ENCODE measurements around the gene SMARCD2. TPM values are rescaled to one million over a fixed set of nuclear protein-coding genes. Genes with fewer than 3 reads are reported as not detected.
"Not testable (repeated sequence)": the region's sequence is repeated elsewhere in the genome, so short reads cannot be mapped to it uniquely, and the experiment has no call there.

SMARCD2 gene
- total RNA-seq, 1 donor from 2014 or later: 21.0 TPM

DNA sequence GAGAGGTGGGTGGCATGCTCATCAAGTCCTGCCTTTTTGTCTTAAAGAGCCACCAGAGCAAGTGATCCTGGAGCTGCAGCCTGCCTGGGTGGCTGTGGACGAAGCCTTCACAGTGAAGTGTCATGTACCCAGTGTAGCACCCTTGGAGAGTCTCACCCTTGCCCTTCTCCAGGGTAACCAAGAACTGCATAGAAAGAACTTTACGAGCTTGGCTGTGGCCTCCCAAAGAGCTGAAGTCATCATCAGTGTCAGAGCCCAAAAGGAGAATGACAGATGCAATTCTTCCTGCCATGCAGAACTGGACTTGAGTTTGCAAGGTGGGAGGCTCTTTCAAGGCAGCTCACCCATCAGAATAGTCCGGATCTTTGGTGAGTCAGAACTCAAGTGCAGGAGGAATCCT, 16.8 kb upstream of the SMARCD2 start:
- intact Hi-C loops (cut with micrococcal nuclease): no loop called here
- DNase-seq: no peak

DNA sequence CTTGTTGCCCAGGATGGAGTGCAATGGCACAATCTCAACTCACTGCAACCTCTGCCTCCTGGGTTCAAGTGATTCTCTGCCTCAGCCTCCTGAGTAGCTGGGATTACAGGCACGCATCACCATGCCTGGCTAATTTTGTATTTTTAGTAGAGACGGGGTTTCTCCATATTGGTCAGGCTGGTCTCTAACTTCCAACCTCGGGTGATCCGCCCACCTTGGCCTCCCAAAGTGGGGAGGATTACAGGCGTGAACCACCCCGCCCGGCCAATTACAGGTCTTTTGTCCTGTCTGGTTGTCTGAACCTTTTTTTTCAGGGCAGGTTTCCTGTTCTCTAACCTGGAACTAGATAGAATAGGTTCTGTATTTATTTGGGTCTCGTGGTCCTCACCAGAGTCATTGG, 13.9 kb upstream of the SMARCD2 start:
- H3K4me3 ChIP-seq; H3K9me3 ChIP-seq (replicated peaks); H3K36me3 ChIP-seq; intact Hi-C loops (cut with micrococcal nuclease); DNase-seq; H3K4me1 ChIP-seq; H3K27me3 ChIP-seq (ENCODE audit: low read depth); H3K27ac ChIP-seq (replicated peaks): not testable (repeated sequence)

More for the DNA sequence above, 16.8 kb upstream of the SMARCD2 start:
- Histone ChIP-seq H3K4me3 (no peak overlapping the region), H3K27ac (replicated peaks) (no peak overlapping the region), H3K4me1 (no peaks in the 10 kb centered on the region), H3K27me3 (ENCODE audit: low read depth) (no peaks in the 10 kb centered on the region), H3K9me3 (replicated peaks) (no peaks in the 10 kb centered on the region), H3K36me3 (no peaks in the 10 kb centered on the region)
- TF ChIP-seq, protein P1, sequence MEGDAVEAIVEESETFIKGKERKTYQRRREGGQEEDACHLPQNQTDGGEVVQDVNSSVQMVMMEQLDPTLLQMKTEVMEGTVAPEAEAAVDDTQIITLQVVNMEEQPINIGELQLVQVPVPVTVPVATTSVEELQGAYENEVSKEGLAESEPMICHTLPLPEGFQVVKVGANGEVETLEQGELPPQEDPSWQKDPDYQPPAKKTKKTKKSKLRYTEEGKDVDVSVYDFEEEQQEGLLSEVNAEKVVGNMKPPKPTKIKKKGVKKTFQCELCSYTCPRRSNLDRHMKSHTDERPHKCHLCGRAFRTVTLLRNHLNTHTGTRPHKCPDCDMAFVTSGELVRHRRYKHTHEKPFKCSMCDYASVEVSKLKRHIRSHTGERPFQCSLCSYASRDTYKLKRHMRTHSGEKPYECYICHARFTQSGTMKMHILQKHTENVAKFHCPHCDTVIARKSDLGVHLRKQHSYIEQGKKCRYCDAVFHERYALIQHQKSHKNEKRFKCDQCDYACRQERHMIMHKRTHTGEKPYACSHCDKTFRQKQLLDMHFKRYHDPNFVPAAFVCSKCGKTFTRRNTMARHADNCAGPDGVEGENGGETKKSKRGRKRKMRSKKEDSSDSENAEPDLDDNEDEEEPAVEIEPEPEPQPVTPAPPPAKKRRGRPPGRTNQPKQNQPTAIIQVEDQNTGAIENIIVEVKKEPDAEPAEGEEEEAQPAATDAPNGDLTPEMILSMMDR (IDR thresholded peaks at IDR 0.05; ENCODE audit: borderline replicate concordance): no peak

DNA sequence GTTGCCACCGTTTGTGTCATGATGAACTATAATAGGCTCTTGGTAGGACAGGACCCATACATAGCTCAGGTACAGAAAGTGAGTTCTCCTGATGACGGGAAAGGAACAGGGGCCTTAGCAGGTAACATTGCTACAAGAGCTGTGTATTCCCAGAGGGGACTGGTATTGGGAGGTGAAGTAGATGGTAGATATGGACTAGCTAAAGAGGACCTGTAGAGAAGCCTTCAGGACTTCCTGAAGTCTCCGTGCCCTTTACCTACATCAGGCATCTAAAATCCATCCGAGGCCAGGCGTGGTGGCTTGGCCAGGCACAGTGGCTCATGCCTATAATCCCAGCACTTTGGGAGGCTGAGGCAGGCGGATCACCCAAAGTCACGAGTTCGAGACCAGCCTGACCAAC, 12.7 kb upstream of the SMARCD2 start:
- Histone ChIP-seq H3K27me3 (ENCODE audit: low read depth) (no peaks in the 10 kb centered on the region), H3K27ac (replicated peaks) (no peak overlapping the region), H3K4me1 (no peaks in the 10 kb centered on the region), H3K4me3 (no peak overlapping the region), H3K9me3 (replicated peaks) (no peaks in the 10 kb centered on the region), H3K36me3 (no peaks in the 10 kb centered on the region)
- intact Hi-C loops (cut with micrococcal nuclease): no loop called here
- TF ChIP-seq, protein P1 (IDR thresholded peaks at IDR 0.05; ENCODE audit: borderline replicate concordance): no peak
- DNase-seq: no peak

DNA sequence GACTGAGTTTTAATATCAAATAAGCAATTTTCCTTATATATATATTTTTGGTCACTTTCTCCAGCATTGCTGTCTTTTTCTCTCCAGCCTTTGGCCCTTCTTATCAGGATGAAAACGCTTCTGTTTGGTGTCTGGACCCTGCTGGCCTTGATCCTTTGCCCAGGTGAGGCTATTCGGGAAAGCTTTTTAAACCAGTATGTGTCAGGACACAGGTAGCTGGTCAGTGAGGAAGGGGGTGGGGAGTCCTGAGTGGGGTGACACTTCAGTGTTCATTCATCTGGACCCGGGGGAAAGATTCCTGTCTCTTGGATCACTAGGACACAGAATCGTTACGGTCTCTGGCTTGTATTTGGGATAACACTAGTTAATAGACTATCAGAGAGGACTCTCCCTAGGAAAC, 12.2 kb upstream of the SMARCD2 start:
- TF ChIP-seq, protein P1 (IDR thresholded peaks at IDR 0.05; ENCODE audit: borderline replicate concordance): no peak
- Histone ChIP-seq H3K4me3 (no peak overlapping the region), H3K4me1 (no peaks in the 10 kb centered on the region), H3K27ac (replicated peaks) (no peak overlapping the region), H3K36me3 (no peaks in the 10 kb centered on the region), H3K27me3 (ENCODE audit: low read depth) (no peaks in the 10 kb centered on the region), H3K9me3 (replicated peaks) (no peaks in the 10 kb centered on the region)
- no peak for DNase-seq
- intact Hi-C loops (cut with micrococcal nuclease): no loop called here

DNA sequence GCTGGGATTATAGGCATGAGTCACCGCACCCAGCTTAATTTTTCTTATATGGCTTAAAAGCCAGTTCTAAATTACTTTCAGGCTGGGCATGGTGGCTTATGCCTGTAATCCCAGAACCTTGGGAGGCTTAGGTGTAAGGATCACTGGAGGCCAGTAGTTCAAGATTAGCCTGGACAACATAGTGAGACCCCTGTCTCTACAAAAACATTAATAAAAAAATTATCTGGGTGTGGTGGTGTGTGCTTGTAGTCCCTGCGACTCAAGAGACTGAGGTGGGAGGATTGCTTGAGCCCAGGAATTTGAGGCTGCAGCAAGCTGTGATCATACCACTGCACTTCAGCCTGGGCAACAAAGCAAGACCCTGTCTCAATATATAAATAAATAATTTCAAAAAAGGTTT, 10.8 kb upstream of the SMARCD2 start:
- TF ChIP-seq, protein P1 (IDR thresholded peaks at IDR 0.05; ENCODE audit: borderline replicate concordance): no peak
- intact Hi-C loops (cut with micrococcal nuclease): no loop called here
- H3K4me3 ChIP-seq: no peak overlapping the region
- no peaks in the 10 kb centered on the region for H3K36me3 ChIP-seq
- H3K27me3 ChIP-seq (ENCODE audit: low read depth): no peaks in the 10 kb centered on the region
- H3K9me3 ChIP-seq (replicated peaks): no peaks in the 10 kb centered on the region
- H3K27ac ChIP-seq (replicated peaks): no peak overlapping the region
- no peak for DNase-seq
- H3K4me1 ChIP-seq: peaks cover 10% of the 10 kb centered on the region

DNA sequence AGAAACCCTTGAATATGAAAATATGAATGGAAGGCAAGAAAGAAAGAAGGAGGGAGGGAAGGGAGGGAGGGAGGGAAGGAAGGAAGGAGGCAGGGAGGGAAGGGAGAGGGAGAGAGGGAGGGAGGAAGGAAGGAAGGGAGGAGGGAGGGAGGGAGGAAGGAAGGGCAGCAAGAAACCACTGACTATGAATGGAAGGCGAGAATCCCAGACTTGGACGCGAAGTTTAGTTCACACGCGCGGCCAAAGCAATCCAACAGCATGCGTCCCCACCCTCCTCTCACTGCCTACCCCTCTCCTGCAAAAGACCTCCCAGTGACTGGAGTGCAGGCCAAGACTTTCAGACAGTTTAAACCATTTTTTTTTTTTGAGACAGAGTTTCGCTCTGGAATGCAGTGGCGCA, 7.9 kb upstream of the SMARCD2 start:
- intact Hi-C loops (cut with micrococcal nuclease): no loop called here
- no peak for DNase-seq
- TF ChIP-seq, protein P1 (IDR thresholded peaks at IDR 0.05; ENCODE audit: borderline replicate concordance): no peak
- no peak overlapping the region for H3K4me3 ChIP-seq
- no peaks in the 10 kb centered on the region for H3K9me3 ChIP-seq (replicated peaks)
- H3K27me3 ChIP-seq (ENCODE audit: low read depth): no peaks in the 10 kb centered on the region
- peaks cover 11% of the 10 kb centered on the region for H3K4me1 ChIP-seq
- H3K27ac ChIP-seq (replicated peaks): no peak overlapping the region
- no peaks in the 10 kb centered on the region for H3K36me3 ChIP-seq
